Neutrophil (primary cell): Measurements from ENCODE around the gene SLC27A4.

Experiments
- H3K27ac ChIP-seq: fragments of 200-600 bp; sonication (generic); 2 replicates; pipeline ENCODE4 v1.5.1; 2016; ENCODE audit warnings: mild to moderate bottlenecking, moderate library complexity
- H3K27me3 ChIP-seq: fragments of 200-600 bp; sonication (generic); 2 replicates; pipeline ENCODE4 v1.6.0; 2016; ENCODE audit warnings: mild to moderate bottlenecking
- H3K36me3 ChIP-seq: fragments of 200-600 bp; sonication (generic); 2 replicates; pipeline ENCODE4 v1.5.1; 2017
- H3K4me1 ChIP-seq, 2 experiments: fragments of 200-600 bp in 1 of 2; sonication (generic) in 1 of 2; 1 replicate in 1 of 2; 2 replicates in 1 of 2; pipeline versions ENCODE4 v1.5.1 to v1.6.1; 2013 to 2016; ENCODE audit warnings: low read depth in 1 of 2, low read length in 1 of 2, mild to moderate bottlenecking in 1 of 2, moderate library complexity in 1 of 2; ENCODE audit not compliant: control insufficient read depth in 1 of 2, insufficient read depth in 1 of 2
- H3K4me3 ChIP-seq, 2 experiments: fragments of 200-600 bp in 1 of 2; sonication (generic) in 1 of 2; 1 replicate in 1 of 2; 2 replicates in 1 of 2; pipeline ENCODE4 v1.5.1; 2013 to 2016; ENCODE audit warnings: low read depth in 1 of 2, low read length in 1 of 2, mild to moderate bottlenecking in 1 of 2, moderate library complexity in 1 of 2
- H3K9me3 ChIP-seq: fragments of 200-600 bp; sonication (generic); 2 replicates; pipeline ENCODE4 v1.5.1; 2016
- TF ChIP-seq, protein P1 (sequence below): fragments of 200-600 bp; sonication (generic); IDR thresholded peaks from 2 replicates; pipeline ENCODE4 v1.5.1; 2016; ENCODE audit warnings: antibody characterized with exemption

SLC27A4 gene

DNA sequence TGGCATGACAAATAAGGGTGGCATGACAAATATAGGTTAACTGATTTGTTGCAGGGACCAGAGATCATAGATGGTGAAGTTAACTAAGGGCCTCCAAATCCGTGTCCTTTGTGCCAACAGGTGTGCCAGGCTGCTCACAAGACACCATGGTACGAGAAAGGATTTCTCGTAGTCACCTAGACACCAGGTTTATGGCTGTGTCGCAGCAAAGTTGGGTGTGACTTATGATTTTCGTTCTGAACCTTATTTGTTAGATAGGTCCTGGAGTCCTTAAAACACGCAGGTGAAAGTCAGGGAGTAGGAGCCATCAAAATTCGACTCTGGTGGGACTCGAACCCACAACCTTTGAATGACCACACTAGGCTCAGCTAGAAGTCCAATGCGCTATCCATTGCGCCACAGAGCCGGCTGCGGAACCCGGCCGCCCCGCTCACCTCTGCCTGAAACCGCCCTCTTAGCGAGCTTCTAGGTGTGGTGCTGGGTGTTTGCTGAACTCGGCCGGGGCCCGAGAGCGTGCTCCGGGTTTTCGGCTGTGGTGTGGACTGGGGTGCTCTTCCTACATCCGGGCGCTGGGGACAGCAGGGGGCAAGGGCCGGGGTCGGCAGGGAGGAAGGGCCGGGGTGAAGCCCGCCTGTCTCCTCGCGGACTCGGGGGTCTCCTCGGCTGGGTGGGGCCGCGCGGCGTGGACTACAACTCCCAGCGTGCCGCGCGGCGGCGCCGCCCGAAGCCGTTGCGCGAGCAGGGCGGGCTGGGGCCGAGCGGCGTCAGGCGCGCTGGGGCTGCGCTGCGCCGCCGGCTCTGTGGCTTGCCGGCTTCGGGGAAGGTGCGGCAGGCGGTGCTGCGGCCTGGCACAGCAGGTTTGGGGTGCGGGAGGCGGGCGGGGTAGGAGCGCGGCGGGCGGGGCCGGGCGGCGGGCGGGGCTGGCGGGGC is at the start of gene SLC27A4:
Gene SLC27A4, plus strand, starts transcription at position 767 of the 930 bp plus-strand sequence. CDS start 2,606 bp downstream, outside the sequence.
- H3K27ac ChIP-seq = peak within 1 kb of the TSS; percentile 63
- H3K4me3 ChIP-seq = peak within 1 kb of the TSS; percentile 68 to 75
- no peaks in the 10 kb centered on the region for H3K27me3 ChIP-seq
- no peaks in the 10 kb centered on the region for H3K9me3 ChIP-seq
- H3K4me1 ChIP-seq = peaks cover 20% of the 10 kb centered on the region in 2 experiments
- TF ChIP-seq, protein P1, sequence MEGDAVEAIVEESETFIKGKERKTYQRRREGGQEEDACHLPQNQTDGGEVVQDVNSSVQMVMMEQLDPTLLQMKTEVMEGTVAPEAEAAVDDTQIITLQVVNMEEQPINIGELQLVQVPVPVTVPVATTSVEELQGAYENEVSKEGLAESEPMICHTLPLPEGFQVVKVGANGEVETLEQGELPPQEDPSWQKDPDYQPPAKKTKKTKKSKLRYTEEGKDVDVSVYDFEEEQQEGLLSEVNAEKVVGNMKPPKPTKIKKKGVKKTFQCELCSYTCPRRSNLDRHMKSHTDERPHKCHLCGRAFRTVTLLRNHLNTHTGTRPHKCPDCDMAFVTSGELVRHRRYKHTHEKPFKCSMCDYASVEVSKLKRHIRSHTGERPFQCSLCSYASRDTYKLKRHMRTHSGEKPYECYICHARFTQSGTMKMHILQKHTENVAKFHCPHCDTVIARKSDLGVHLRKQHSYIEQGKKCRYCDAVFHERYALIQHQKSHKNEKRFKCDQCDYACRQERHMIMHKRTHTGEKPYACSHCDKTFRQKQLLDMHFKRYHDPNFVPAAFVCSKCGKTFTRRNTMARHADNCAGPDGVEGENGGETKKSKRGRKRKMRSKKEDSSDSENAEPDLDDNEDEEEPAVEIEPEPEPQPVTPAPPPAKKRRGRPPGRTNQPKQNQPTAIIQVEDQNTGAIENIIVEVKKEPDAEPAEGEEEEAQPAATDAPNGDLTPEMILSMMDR = no peak
- peaks cover 3% of the 10 kb centered on the region for H3K36me3 ChIP-seq

DNA sequence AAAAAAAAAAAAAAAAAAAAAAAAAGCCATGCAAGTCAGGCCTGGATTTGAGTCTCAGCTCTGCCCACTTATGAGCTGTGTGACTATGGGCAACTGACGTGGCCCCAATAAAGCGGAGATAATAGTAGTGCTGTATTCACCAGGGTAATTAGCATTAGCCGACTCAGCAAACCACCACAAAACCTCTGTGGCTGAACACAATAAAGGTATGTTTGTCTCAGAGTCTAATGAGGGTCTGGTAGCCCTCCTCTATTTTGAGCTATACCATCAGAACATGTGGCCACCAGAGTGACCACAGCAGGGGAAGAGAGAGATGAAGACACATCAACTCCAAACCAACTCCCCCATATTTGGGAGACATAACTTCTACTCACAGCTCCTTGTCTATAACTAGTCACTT is 48.3 kb upstream of the SLC27A4 start:
- Histone ChIP-seq H3K27ac (no peak overlapping the region), H3K27me3 (no peaks in the 10 kb centered on the region), H3K4me1 (no peaks in the 10 kb centered on the region), H3K36me3 (peaks cover 17% of the 10 kb centered on the region), H3K9me3 (no peaks in the 10 kb centered on the region), H3K4me3 (no peak overlapping the region)
- TF ChIP-seq, protein P1 = no peak

DNA sequence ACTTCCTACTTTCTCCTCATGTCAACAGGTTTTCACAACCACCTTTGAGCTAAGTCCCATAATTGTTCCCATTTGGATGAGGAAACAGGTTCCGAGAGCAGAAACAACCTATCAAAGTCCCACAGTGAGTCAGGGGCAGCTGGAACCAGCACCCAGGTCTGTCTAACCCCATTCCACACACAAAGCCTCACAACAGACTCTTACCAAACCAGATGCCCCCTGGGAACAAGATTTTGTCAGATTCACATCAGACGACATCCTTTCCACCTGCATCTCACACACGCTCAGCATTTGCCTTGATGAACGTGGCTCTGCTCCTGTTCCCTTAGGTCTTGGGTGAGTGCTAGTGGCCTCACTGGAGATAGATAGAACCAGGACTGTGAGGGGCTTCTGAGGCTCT is 47.2 kb upstream of the SLC27A4 start:
- no peaks in the 10 kb centered on the region for H3K9me3 ChIP-seq
- TF ChIP-seq, protein P1 = no peak
- no peak overlapping the region for H3K27ac ChIP-seq
- H3K36me3 ChIP-seq = peaks cover 10% of the 10 kb centered on the region
- no peak overlapping the region for H3K4me3 ChIP-seq
- H3K4me1 ChIP-seq = no peaks in the 10 kb centered on the region
- H3K27me3 ChIP-seq = no peaks in the 10 kb centered on the region

DNA sequence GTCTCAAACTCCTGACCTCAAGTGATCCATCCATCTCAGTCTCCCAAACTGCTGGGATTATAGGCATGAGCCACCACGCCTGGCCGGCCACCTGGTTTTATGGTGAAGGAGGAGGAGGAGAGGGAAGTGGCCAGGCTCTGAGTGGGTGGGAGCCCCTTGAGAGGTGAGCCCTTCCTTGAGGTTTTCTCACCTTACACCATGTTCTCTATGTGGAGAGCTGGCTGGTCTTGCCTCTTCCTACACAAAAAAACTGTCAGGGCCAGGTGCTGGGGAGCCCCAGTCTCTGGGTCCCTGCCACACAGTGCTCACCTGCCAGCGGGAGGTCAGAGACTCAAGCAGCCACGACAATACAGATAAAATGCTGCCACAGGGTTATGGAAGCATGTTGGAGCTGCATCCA is 46.2 kb upstream of the SLC27A4 start:
- H3K27ac ChIP-seq = no peak overlapping the region
- no peaks in the 10 kb centered on the region for H3K4me1 ChIP-seq
- TF ChIP-seq, protein P1 = no peak
- H3K36me3 ChIP-seq = no peaks in the 10 kb centered on the region
- H3K4me3 ChIP-seq = no peak overlapping the region
- H3K9me3 ChIP-seq = no peaks in the 10 kb centered on the region
- no peaks in the 10 kb centered on the region for H3K27me3 ChIP-seq

GRCh38 chr9:128296340-128297220 is 43.7 kb upstream of the SLC27A4 start:
- Histone ChIP-seq H3K27ac (no peak overlapping the region), H3K9me3 (no peaks in the 10 kb centered on the region), H3K36me3 (no peaks in the 10 kb centered on the region), H3K4me3 (no peak overlapping the region), H3K27me3 (no peaks in the 10 kb centered on the region), H3K4me1 (no peaks in the 10 kb centered on the region)
- TF ChIP-seq, protein P1 = no peak
